H1 (cell line): ENCODE results near the gene ADAMTS17. TPM values are rescaled to one million over a fixed set of nuclear protein-coding genes. Genes with fewer than 3 reads are reported as not detected.

Source experiments
- CTCF ChIA-PET: fragments of 300-600 bp; sonication (Branson Sonifier 250); formaldehyde crosslinking; loops from one replicate; lab custom pipeline; 2021; ENCODE audit not compliant: partially characterized antibody; lab: Charles Lee
- POLR2A ChIA-PET: fragments of 300-600 bp; sonication (Branson Sonifier 250); formaldehyde crosslinking; loops from one replicate; lab custom pipeline; 2021; ENCODE audit warnings: inconsistent platforms; ENCODE audit not compliant: partially characterized antibody; lab: Charles Lee
- DNase-seq, 2 experiments: peaks; one replicate each; pipeline versions ENCODE4 v3.0.0 to v3.0.0-alpha.2; 2010 to 2022; ENCODE audit warnings: low spot score in 2 of 2, low read depth in 1 of 2, mixed read lengths in 1 of 2
- FAIRE-seq: peaks from 2 replicates; lab custom pipeline; 2011; peaks lifted over from hg19 to GRCh38; lab: Jason Lieb, UNC
- H2AFZ ChIP-seq: 2 replicates; pipeline ENCODE4 v1.8.1; 2012; ENCODE audit warnings: low read length, inconsistent platforms
- H2AK5ac ChIP-seq: 2 replicates; pipeline ENCODE4 v1.6.1; 2013; ENCODE audit warnings: low read depth, low read length
- H2BK120ac ChIP-seq: replicated peaks from 2 replicates; pipeline ENCODE3; 2013; ENCODE audit warnings: low read depth, low read length, inconsistent platforms
- H2BK12ac ChIP-seq: 2 replicates; pipeline ENCODE4 v1.6.1; 2013; ENCODE audit warnings: low read depth, low read length
- H2BK15ac ChIP-seq: 2 replicates; pipeline ENCODE4 v1.6.1; 2013; ENCODE audit warnings: low read length
- H2BK20ac ChIP-seq: 2 replicates; pipeline ENCODE4 v1.6.1; 2013; ENCODE audit warnings: low read length
- H2BK5ac ChIP-seq: 2 replicates; pipeline ENCODE4 v1.6.1; 2013; ENCODE audit warnings: low read depth, low read length
- H3K14ac ChIP-seq: 2 replicates; pipeline ENCODE4 v1.6.1; 2013; ENCODE audit warnings: inconsistent platforms; ENCODE audit not compliant: insufficient read length
- H3K18ac ChIP-seq: 2 replicates; pipeline ENCODE4 v1.6.1; 2013; ENCODE audit warnings: low read length; ENCODE audit errors: extremely low read depth
- H3K23ac ChIP-seq: 2 replicates; pipeline ENCODE4 v1.6.1; 2013; ENCODE audit warnings: inconsistent platforms; ENCODE audit not compliant: insufficient read length
- H3K23me2 ChIP-seq: 2 replicates; pipeline ENCODE4 v1.6.1; 2013; ENCODE audit warnings: low read depth, low read length
- H3K27ac ChIP-seq: 2 replicates; pipeline ENCODE4 v1.6.1; 2011; ENCODE audit warnings: low read depth, low read length, inconsistent platforms
- H3K27me3 ChIP-seq, 4 experiments: replicated peaks in 1 of 4; 1 replicate in 1 of 4; 2 replicates in 3 of 4; pipeline versions ENCODE4 v1.6.1 to v1.8.1; 2011 to 2013; ENCODE audit warnings: low read length in 3 of 4, mild to moderate bottlenecking in 3 of 4, inconsistent platforms in 2 of 4, mixed read lengths in 2 of 4, moderate library complexity in 1 of 4; ENCODE audit not compliant: control insufficient read depth in 3 of 4, insufficient read depth in 3 of 4; ENCODE audit errors: extremely low read depth in 1 of 4
- H3K36me3 ChIP-seq, 4 experiments: 2 replicates each; pipeline versions ENCODE4 v1.6.1 to v1.8.1; 2011 to 2013; ENCODE audit warnings: mild to moderate bottlenecking in 4 of 4, low read length in 3 of 4, moderate library complexity in 2 of 4, control low read depth in 1 of 4, inconsistent platforms in 1 of 4; ENCODE audit not compliant: insufficient read depth in 4 of 4, control insufficient read depth in 2 of 4
- H3K4ac ChIP-seq: replicated peaks from 2 replicates; pipeline ENCODE3; 2013; ENCODE audit warnings: low read length, low read depth, mixed read lengths, inconsistent platforms; ENCODE audit not compliant: insufficient read length
- H3K4me1 ChIP-seq, 4 experiments: replicated peaks in 1 of 4; 1 replicate in 1 of 4; 2 replicates in 3 of 4; pipeline versions ENCODE4 v1.6.1 to v1.8.1; 2011 to 2013; ENCODE audit warnings: low read length in 3 of 4, inconsistent platforms in 2 of 4, mixed read lengths in 1 of 4; ENCODE audit not compliant: insufficient read depth in 4 of 4, control insufficient read depth in 3 of 4
- H3K4me2 ChIP-seq, 2 experiments: 2 replicates each; pipeline versions ENCODE4 v1.6.1 to v1.8.1; 2011 to 2013; ENCODE audit warnings: low read depth in 2 of 2, low read length in 2 of 2, control low read depth in 1 of 2, inconsistent platforms in 1 of 2, mild to moderate bottlenecking in 1 of 2; ENCODE audit not compliant: insufficient read depth in 1 of 2
- H3K4me3 ChIP-seq, 4 experiments: fragments of 200-600, 300-600 bp in 1 of 4; sonication (generic), shearing (Covaris generic), sonication (Bioruptor Twin) in 1 of 4; 2 replicates each; pipeline versions ENCODE4 v1.5.1 to v1.8.1; 2011 to 2016; ENCODE audit warnings: low read length in 4 of 4, low read depth in 3 of 4, control low read depth in 2 of 4, inconsistent platforms in 2 of 4, mild to moderate bottlenecking in 2 of 4, mixed read lengths in 1 of 4, moderate library complexity in 1 of 4; ENCODE audit not compliant: insufficient read depth in 2 of 4; ENCODE audit errors: extremely low read depth in 1 of 4
- H3K56ac ChIP-seq: replicated peaks from 2 replicates; pipeline ENCODE3; 2013; ENCODE audit warnings: low read depth, mild to moderate bottlenecking, mixed read lengths, low read length, inconsistent platforms; ENCODE audit not compliant: insufficient read length
- H3K79me1 ChIP-seq: 2 replicates; pipeline ENCODE4 v1.6.1; 2013; ENCODE audit warnings: low read depth, low read length, control low read depth
- H3K79me2 ChIP-seq, 2 experiments: 2 replicates each; pipeline versions ENCODE4 v1.6.1 to v1.8.1; 2012 to 2013; ENCODE audit warnings: low read length in 2 of 2, mild to moderate bottlenecking in 2 of 2, inconsistent platforms in 1 of 2; ENCODE audit not compliant: insufficient read depth in 2 of 2, control insufficient read depth in 1 of 2
- H3K9ac ChIP-seq, 4 experiments: replicated peaks in 1 of 4; 1 replicate in 1 of 4; 2 replicates in 3 of 4; pipeline versions ENCODE4 v1.6.1 to v1.8.1; 2011 to 2013; ENCODE audit warnings: low read depth in 3 of 4, low read length in 3 of 4, control low read depth in 2 of 4, mild to moderate bottlenecking in 2 of 4, moderate library complexity in 2 of 4, inconsistent platforms in 1 of 4; ENCODE audit errors: extremely low read depth in 1 of 4
- H3K9me3 ChIP-seq, 2 experiments: 2 replicates each; pipeline versions ENCODE4 v1.6.1 to v1.8.1; 2012 to 2013; ENCODE audit warnings: mild to moderate bottlenecking in 2 of 2, moderate library complexity in 2 of 2, control low read depth in 1 of 2, inconsistent platforms in 1 of 2, low read depth in 1 of 2, low read length in 1 of 2, mixed read lengths in 1 of 2; ENCODE audit not compliant: insufficient read depth in 2 of 2
- H4K20me1 ChIP-seq, 2 experiments: replicated peaks in 1 of 2; 2 replicates each; pipeline versions ENCODE3 to v1.8.1; 2011 to 2013; ENCODE audit warnings: inconsistent platforms in 2 of 2, low read length in 2 of 2, mild to moderate bottlenecking in 1 of 2; ENCODE audit not compliant: insufficient read depth in 2 of 2, control insufficient read depth in 1 of 2
- H4K5ac ChIP-seq: 2 replicates; pipeline ENCODE4 v1.6.1; 2013; ENCODE audit warnings: low read length, low read depth, mixed read lengths, inconsistent platforms; ENCODE audit not compliant: insufficient read length
- H4K8ac ChIP-seq: 2 replicates; pipeline ENCODE4 v1.8.0; 2013; ENCODE audit warnings: mild to moderate bottlenecking, moderate library complexity, low read length, inconsistent platforms; ENCODE audit not compliant: insufficient read depth; ENCODE audit errors: extremely low read depth
- H4K91ac ChIP-seq: replicated peaks from 2 replicates; pipeline ENCODE3; 2013; ENCODE audit warnings: low read length, mixed read lengths, inconsistent platforms; ENCODE audit not compliant: insufficient read length
- SIN3A ChIP-seq, 2 experiments: IDR thresholded peaks in 1 of 2; conservative IDR thresholded peaks in 1 of 2; 2 replicates each; pipeline ENCODE4 v1.6.1; 2011 to 2012; ENCODE audit warnings: low read length in 2 of 2, improper control_type of control experiment in 1 of 2, low read depth in 1 of 2, mild to moderate bottlenecking in 1 of 2
- TCF12 ChIP-seq: IDR thresholded peaks from 2 replicates; pipeline ENCODE4 v1.6.1; 2011; ENCODE audit warnings: low read depth, mild to moderate bottlenecking, low read length
- WGBS, 2 experiments: shearing (Covaris generic) in 1 of 2; methylation state at CpG; one replicate each; pipeline versions ENCODE4 v1.1.6 to v1.1.7; 2013 to 2015; ENCODE audit warnings: low lambda C conversion rate in 2 of 2, mixed read lengths in 2 of 2, inconsistent platforms in 1 of 2, low coverage in 1 of 2, missing lambda C conversion rate in 1 of 2; ENCODE audit not compliant: insufficient replicate concordance in 2 of 2, insufficient coverage in 1 of 2, insufficient read length in 1 of 2; ENCODE audit errors: extremely low coverage in 1 of 2, missing lambda C conversion rate in 1 of 2; 5-methylcytosine and 5-hydroxymethylcytosine counted together
- polyA plus RNA-seq, 7 experiments: library from polyadenylated mRNA; depleted of rRNA in 3 of 7; stranded (reverse) in 5 of 7; unstranded in 2 of 7; fragments of >200 nt in 5 of 7; fragments of 200-250 nt in 2 of 7; gene quantifications; 1 replicate in 5 of 7; 2 replicates in 1 of 7; 4 replicates in 1 of 7; pipeline versions ENCODE4 v1.2.1 to v1.2.3, GENCODE V29; 2011 to 2013; ENCODE audit warnings: missing spikeins in 2 of 7, mixed read lengths in 2 of 7
- total RNA-seq: library from RNA; stranded (reverse); fragmentation: NEBNext Ultra II Directional; extraction: Animal tissue kit (Norgen Biotek cat#: 25700); gene quantifications from 2 replicates; pipeline ENCODE4 v1.2.1, GENCODE V29; 2021

The ADAMTS17 gene
- total and polyA plus RNA-seq, 2 of the 8 experiments (the other 6 are each of a cell fraction or from before 2014, with no cell fraction given): 0.51 to 1.7 TPM

DNA sequence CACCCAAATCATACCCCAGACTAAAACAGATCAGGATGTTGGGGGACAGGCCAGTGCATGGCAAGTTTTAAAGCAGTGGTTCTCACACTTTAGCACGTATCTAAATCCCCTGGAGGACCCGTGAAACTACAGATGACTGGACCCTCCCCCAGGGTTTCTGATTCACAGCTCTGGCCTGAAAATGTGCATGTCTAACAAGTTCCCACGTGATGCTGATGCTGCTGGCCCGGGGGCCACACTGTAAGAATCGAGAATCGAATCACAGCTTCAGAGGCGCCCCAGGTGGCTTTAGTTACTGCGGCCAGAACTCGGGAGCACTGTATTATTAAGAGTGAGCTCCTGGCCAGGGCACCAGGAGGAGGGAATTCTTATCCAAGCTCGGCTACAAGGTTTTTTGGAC lies 11.6 kb downstream of the ADAMTS17 start:
- WGBS, 2 experiments: 87% methylated on average over 10 of the region's 10 CpGs; no CpG with 5 or more reads in 1 of the 2 experiments
- CTCF ChIA-PET: interaction anchor here (0.9 to 11.5 kb wide), 3 partner anchors 9 to 347 kb away, joined by 3 to 112 read pairs (median 13); no protein-coding TSS in a partner anchor
- no peaks in the 10 kb centered on the region for H3K79me2 ChIP-seq
- H3K9ac ChIP-seq: no peak overlapping the region
- no peak overlapping the region for H2BK12ac ChIP-seq
- TF ChIP-seq SIN3A (conservative IDR thresholded peaks at IDR 0.05 in 1 of 2, IDR thresholded peaks at IDR 0.05 in 1 of 2; ENCODE audit: low read depth in 1 of 2, low read length in 2 of 2) (no peak), TCF12 (no peak)
- no peak overlapping the region for H3K4ac ChIP-seq
- H2AFZ ChIP-seq: no peak overlapping the region
- H3K4me1 ChIP-seq: peaks cover 0 to 6% (median 1%) of the 10 kb centered on the region in 4 experiments; a peak in 3 of 7 replicates
- no peak overlapping the region for H3K14ac ChIP-seq
- H3K27ac ChIP-seq: no peak overlapping the region
- no peak overlapping the region for H2AK5ac ChIP-seq
- no peak overlapping the region for H3K4me2 ChIP-seq
- H3K23ac ChIP-seq: no peak overlapping the region
- no peaks in the 10 kb centered on the region for H3K9me3 ChIP-seq
- H2BK15ac ChIP-seq: no peak overlapping the region
- no peak for DNase-seq
- no peaks in the 10 kb centered on the region for H3K79me1 ChIP-seq
- no peak overlapping the region for H2BK20ac ChIP-seq
- H3K27me3 ChIP-seq: peaks cover 0 to 3% (median 0%) of the 10 kb centered on the region in 4 experiments; a peak in 1 of 7 replicates
- H4K20me1 ChIP-seq: no peaks in the 10 kb centered on the region
- no peaks in the 10 kb centered on the region for H3K23me2 ChIP-seq
- no peak overlapping the region for H4K5ac ChIP-seq
- POLR2A ChIA-PET: interaction anchor here (0.9 kb wide), 1 partner anchor 401 kb away, joined by 3 read pairs; no protein-coding TSS in a partner anchor
- no peak overlapping the region for H2BK120ac ChIP-seq
- H3K56ac ChIP-seq: no peak overlapping the region
- no peak overlapping the region for H3K18ac ChIP-seq
- H4K91ac ChIP-seq: no peak overlapping the region
- H3K4me3 ChIP-seq: no peak overlapping the region
- H2BK5ac ChIP-seq: no peak overlapping the region
- H3K36me3 ChIP-seq: no peaks in the 10 kb centered on the region
- H4K8ac ChIP-seq: no peak overlapping the region
- FAIRE-seq: no peak
